K562 (cell line): Measurements from ENCODE around the gene IGFBP7. TPM values are rescaled to one million over a fixed set of nuclear protein-coding genes. Genes with fewer than 3 reads are reported as not detected.

Source experiments
- ATAC-seq: fragments of 200-7000 bp; cut with Tn5 transposase; 3 replicates; pipeline ENCODE4 v1.9.1; 2020; ENCODE audit warnings: moderate library complexity
- BruUV-seq: library from RNA; stranded (reverse); fragments of 400-500 nt; replicated peaks from 2 replicates; lab custom pipeline; 2021; lab: Mats Ljungman, UMichigan
- CTCF ChIA-PET: fragments of 300-600 bp; formaldehyde crosslinking; extraction: SDS; loops from one replicate; lab custom pipeline; 2021; ENCODE audit warnings: low intra/inter-chr PET ratio; lab: Yijun Ruan, JAX
- POLR2A ChIA-PET: fragments of 300-600, 350-650 bp; sonication (Branson Sonifier 250); formaldehyde crosslinking; extraction: SDS; loops from one replicate; lab custom pipeline; 2021; ENCODE audit warnings: antibody characterized with exemption, inconsistent platforms; lab: Yijun Ruan, JAX
- DNase-seq, 4 experiments: peaks; one replicate each; pipeline versions ENCODE4 v3.0.0 to v3.0.0-alpha.2; 2011 to 2018; ENCODE audit warnings: low spot score in 3 of 4, mixed read lengths in 3 of 4; ENCODE audit errors: extremely low read depth in 1 of 4
- FAIRE-seq: peaks from 2 replicates; lab custom pipeline; 2011; peaks lifted over from hg19 to GRCh38; lab: Jason Lieb, UNC
- H2AFZ ChIP-seq: 2 replicates; pipeline ENCODE4 v1.6.0; 2011; ENCODE audit warnings: low read depth, low read length, control low read depth, inconsistent platforms
- H3K27ac ChIP-seq: fragments of 200-600 bp; 3 replicates; pipeline ENCODE4 v1.8.0; 2011; ENCODE audit warnings: low read depth, mild to moderate bottlenecking, control low read depth, inconsistent platforms, low read length, moderate library complexity, mixed read lengths; ENCODE audit errors: extremely low read depth
- H3K27me3 ChIP-seq, 2 experiments: fragments of 300-600 bp in 1 of 2; 2 replicates in 1 of 2; 3 replicates in 1 of 2; pipeline versions ENCODE4 v1.6.0 to v1.8.0; 2011; ENCODE audit warnings: inconsistent platforms in 2 of 2, low read length in 2 of 2, mild to moderate bottlenecking in 1 of 2, mixed read lengths in 1 of 2, moderate library complexity in 1 of 2; ENCODE audit not compliant: control insufficient read depth in 2 of 2, insufficient read depth in 2 of 2
- H3K36me3 ChIP-seq: fragments of 300-600 bp; 3 replicates; pipeline ENCODE4 v1.8.0; 2011; ENCODE audit warnings: mild to moderate bottlenecking, low read length, inconsistent platforms; ENCODE audit not compliant: control insufficient read depth, insufficient read depth
- H3K4me1 ChIP-seq, 2 experiments: fragments of 200-600 bp in 1 of 2; replicated peaks in 1 of 2; 2 replicates in 1 of 2; 3 replicates in 1 of 2; pipeline versions ENCODE4 v1.5.1 to v1.8.0; 2011; ENCODE audit warnings: inconsistent platforms in 2 of 2, low read length in 2 of 2, mild to moderate bottlenecking in 1 of 2, mixed read lengths in 1 of 2, moderate library complexity in 1 of 2; ENCODE audit not compliant: control insufficient read depth in 2 of 2, insufficient read depth in 2 of 2
- H3K4me2 ChIP-seq: 2 replicates; pipeline ENCODE4 v1.6.1; 2011; ENCODE audit warnings: low read length, control low read depth, inconsistent platforms, mixed read lengths; ENCODE audit not compliant: insufficient read depth
- H3K4me3 ChIP-seq: fragments of 200-600 bp; sonication (generic), shearing (Covaris generic); 2 replicates; pipeline ENCODE4 v1.5.1; 2016; ENCODE audit warnings: control low read depth, inconsistent platforms
- H3K79me2 ChIP-seq: fragments of 200-600 bp; 3 replicates; pipeline ENCODE4 v1.8.0; 2011; ENCODE audit warnings: low read length, inconsistent platforms; ENCODE audit not compliant: control insufficient read depth, insufficient read depth
- H3K9ac ChIP-seq, 2 experiments: 2 replicates each; pipeline versions ENCODE4 v1.6.0 to v1.6.1; 2011; ENCODE audit warnings: low read depth in 2 of 2, low read length in 2 of 2, control low read depth in 1 of 2, inconsistent platforms in 1 of 2, mild to moderate bottlenecking in 1 of 2, mixed read lengths in 1 of 2; ENCODE audit not compliant: insufficient read depth in 1 of 2
- H3K9me1 ChIP-seq: one replicate; pipeline ENCODE4 v1.6.0; 2011; ENCODE audit warnings: inconsistent platforms, mild to moderate bottlenecking, low read length, moderate library complexity; ENCODE audit not compliant: control insufficient read depth, insufficient read depth
- H3K9me3 ChIP-seq: replicated peaks from 2 replicates; pipeline ENCODE4 v1.5.1; 2011; ENCODE audit warnings: low read depth, low read length, inconsistent platforms; ENCODE audit not compliant: control insufficient read depth, insufficient read depth
- H4K20me1 ChIP-seq: replicated peaks from 2 replicates; pipeline ENCODE4 v1.6.1; 2011; ENCODE audit warnings: low read length, inconsistent platforms, mixed read lengths; ENCODE audit not compliant: control insufficient read depth, insufficient read depth
- E4F1 ChIP-seq: fragments of 250-450 bp; sonication (Bioruptor Pico); IDR thresholded peaks from 2 replicates; pipeline ENCODE4 v1.5.0; 2021; ENCODE audit warnings: mild to moderate bottlenecking, borderline replicate concordance
- TAL1 ChIP-seq: fragments of 450-650 bp; IDR thresholded peaks from 2 replicates; pipeline ENCODE4 v1.6.1; 2016; ENCODE audit warnings: mild to moderate bottlenecking
- TFE3 ChIP-seq: fragments of 450-650 bp; formaldehyde crosslinking; IDR thresholded peaks from 2 replicates; pipeline ENCODE4 v1.4.0; 2020; ENCODE audit warnings: mild to moderate bottlenecking, mixed read lengths
- WGBS: fragments of 100-300 bp; shearing (Covaris generic); methylation state at CpG from one replicate; pipeline ENCODE4 v1.1.6; 2016; ENCODE audit warnings: low coverage, mixed read lengths; ENCODE audit not compliant: insufficient coverage; ENCODE audit errors: missing lambda C conversion rate; 5-methylcytosine and 5-hydroxymethylcytosine counted together
- in situ Hi-C: fragments of 300-500 bp; cut with MboI; formaldehyde crosslinking; loops from 4 replicates; pipeline ENCODE4 v1.15.0; 2018; ENCODE audit warnings: inconsistent platforms, mixed read lengths
- intact Hi-C: fragments of 100-400 bp; cut with micrococcal nuclease; formaldehyde crosslinking; loops from 2 replicates; pipeline ENCODE4 v1.14.2; 2022
- polyA plus RNA-seq, 8 experiments: library from polyadenylated mRNA; depleted of rRNA in 4 of 8; stranded (reverse) in 5 of 8; unstranded in 3 of 8; fragments of >200 nt; fragmentation: Nextera tagmentation in 2 of 8; fragmentation: Illumina TruSeq in 1 of 8; extraction: Ambion mirVana in 2 of 8; extraction: Trizol in 1 of 8; gene quantifications; 2 replicates each; pipeline versions ENCODE4 v1.2.1 to v1.2.3, GENCODE V29; 2011 to 2014; ENCODE audit warnings: inconsistent platforms in 1 of 8, missing spikeins in 1 of 8
- total RNA-seq, 7 experiments: library from RNA; depleted of rRNA in 6 of 7; stranded (reverse); fragments of >200 nt in 6 of 7; fragmentation: Illumina TruSeq in 2 of 7; extraction: Trizol in 2 of 7; gene quantifications; 2 replicates each; pipeline versions ENCODE4 v1.2.1 to v1.2.3, GENCODE V29; 2011 to 2021; ENCODE audit warnings: low replicate concordance in 1 of 7

The IGFBP7 gene
- total and polyA plus RNA-seq, 9 of the 15 experiments (the other 6 are each of a cell fraction or from before 2014, with no cell fraction given) = 0.27 to 0.49 (median 0.29) TPM; not detected in 6

- BruUV-seq = no TSS peak
- DNase-seq (no peak), FAIRE-seq (no peak), ATAC-seq (no peak)
- 11% methylated on average over 8 of the region's 27 CpGs for WGBS
- no peaks in the 10 kb centered on the region for H3K36me3 ChIP-seq
- H3K9ac ChIP-seq = no peak overlapping the region
- no peaks in the 10 kb centered on the region for H3K9me3 ChIP-seq
- TF ChIP-seq TFE3 (CRISPR knock-in tag) (no peak), TAL1 (no peak), E4F1 (no peak)
- H3K4me3 ChIP-seq = no peak overlapping the region
- no peak overlapping the region for H2AFZ ChIP-seq
- ChIA-PET CTCF (no interaction called here), POLR2A (no interaction called here)
- H3K79me2 ChIP-seq = no peaks in the 10 kb centered on the region
- no peak overlapping the region for H3K4me2 ChIP-seq
- intact Hi-C loops (no loop called here), in situ Hi-C loops (no loop called here)
- H3K9me1 ChIP-seq = no peaks in the 10 kb centered on the region
- no peak overlapping the region for H3K27ac ChIP-seq
- peaks cover 0 to 12% of the 10 kb centered on the region in 2 experiments; a peak in 2 of 5 replicates for H3K4me1 ChIP-seq
- peaks cover 10 to 22% of the 10 kb centered on the region in 2 experiments; a peak in 4 of 5 replicates for H3K27me3 ChIP-seq
- no peaks in the 10 kb centered on the region for H4K20me1 ChIP-seq
Observed at GRCh38 chr4:57109411-57109846, 756 bp downstream of the IGFBP7 start.
